Loucy (cell line): ENCODE data around the gene ARHGAP36.

Experiments used
- H2AFZ ChIP-seq: fragments of 200-600 bp; sonication (generic); 2 replicates; pipeline ENCODE4 v1.6.0; 2016; ENCODE audit warnings: antibody characterized with exemption, mild to moderate bottlenecking, low read length, moderate library complexity
- H3F3A ChIP-seq: fragments of 200-600 bp; 2 replicates; pipeline ENCODE4 v1.6.0; 2016; ENCODE audit warnings: antibody characterized with exemption, low read depth, mild to moderate bottlenecking
- H3K27me3 ChIP-seq: fragments of 200-600 bp; sonication (generic); 2 replicates; pipeline ENCODE4 v1.6.1; 2014; ENCODE audit warnings: low read length, mild to moderate bottlenecking; ENCODE audit not compliant: insufficient read depth, poor library complexity, severe bottlenecking
- H3K36me3 ChIP-seq: fragments of 200-600 bp; sonication (generic); 2 replicates; pipeline ENCODE4 v1.6.1; 2016; ENCODE audit warnings: low read length; ENCODE audit not compliant: insufficient read depth
- H3K4me1 ChIP-seq: fragments of 200-600 bp; sonication (generic); 2 replicates; pipeline ENCODE4 v1.5.1; 2014; ENCODE audit warnings: low read length, mild to moderate bottlenecking; ENCODE audit not compliant: insufficient read depth, poor library complexity, severe bottlenecking
- H3K4me2 ChIP-seq: fragments of 200-600 bp; sonication (generic); 2 replicates; pipeline ENCODE4 v1.6.0; 2014; ENCODE audit warnings: antibody characterized with exemption, low read length, low read depth, mild to moderate bottlenecking; ENCODE audit not compliant: poor library complexity, severe bottlenecking
- H3K4me3 ChIP-seq: fragments of 200-600 bp; sonication (generic); 2 replicates; pipeline ENCODE4 v1.5.1; 2014; ENCODE audit warnings: low read length, mild to moderate bottlenecking, mixed read lengths; ENCODE audit not compliant: poor library complexity, severe bottlenecking
- H3K79me2 ChIP-seq: fragments of 200-600 bp; sonication (generic); 2 replicates; pipeline ENCODE4 v1.6.1; 2014; ENCODE audit warnings: low read length; ENCODE audit not compliant: insufficient read depth
- H3K9ac ChIP-seq: fragments of 200-600 bp; sonication (generic); 2 replicates; pipeline ENCODE4 v1.6.0; 2014; ENCODE audit warnings: mild to moderate bottlenecking, low read depth, low read length, moderate library complexity; ENCODE audit not compliant: poor library complexity, severe bottlenecking
- H3K9me2 ChIP-seq: fragments of 200-600 bp; sonication (generic); replicated peaks from 2 replicates; pipeline ENCODE4 v1.6.1; 2016; ENCODE audit warnings: low read depth, low read length, mixed read lengths
- H3K9me3 ChIP-seq: fragments of 200-600 bp; sonication (generic); 2 replicates; pipeline ENCODE4 v1.6.1; 2014; ENCODE audit warnings: mild to moderate bottlenecking, antibody characterized with exemption, low read length, low read depth; ENCODE audit not compliant: insufficient read depth
- H4K20me1 ChIP-seq: fragments of 200-600 bp; sonication (generic); 2 replicates; pipeline ENCODE4 v1.6.0; 2014; ENCODE audit warnings: antibody characterized with exemption, low read length, mild to moderate bottlenecking; ENCODE audit not compliant: insufficient read depth, poor library complexity, severe bottlenecking
- EZH2phosphoT487 ChIP-seq: fragments of 200-600 bp; IDR thresholded peaks from 2 replicates; pipeline ENCODE4 v1.6.1; 2018; ENCODE audit warnings: antibody characterized with exemption, mild to moderate bottlenecking, moderate library complexity, borderline replicate concordance
- TF ChIP-seq, protein P1 (sequence below): fragments of 200-600 bp; sonication (generic); conservative IDR thresholded peaks from 2 replicates; pipeline ENCODE4 v1.5.1; 2014; ENCODE audit warnings: mild to moderate bottlenecking, antibody characterized with exemption, low read length

ARHGAP36 gene

GRCh38 chrX:131067216-131067615 lies 9.1 kb downstream of the ARHGAP36 start:
- no peak overlapping the region for H3K4me2 ChIP-seq
- H3K4me1 ChIP-seq, result no peaks in the 10 kb centered on the region
- H3K9ac ChIP-seq, result no peak overlapping the region
- TF ChIP-seq, protein P1, sequence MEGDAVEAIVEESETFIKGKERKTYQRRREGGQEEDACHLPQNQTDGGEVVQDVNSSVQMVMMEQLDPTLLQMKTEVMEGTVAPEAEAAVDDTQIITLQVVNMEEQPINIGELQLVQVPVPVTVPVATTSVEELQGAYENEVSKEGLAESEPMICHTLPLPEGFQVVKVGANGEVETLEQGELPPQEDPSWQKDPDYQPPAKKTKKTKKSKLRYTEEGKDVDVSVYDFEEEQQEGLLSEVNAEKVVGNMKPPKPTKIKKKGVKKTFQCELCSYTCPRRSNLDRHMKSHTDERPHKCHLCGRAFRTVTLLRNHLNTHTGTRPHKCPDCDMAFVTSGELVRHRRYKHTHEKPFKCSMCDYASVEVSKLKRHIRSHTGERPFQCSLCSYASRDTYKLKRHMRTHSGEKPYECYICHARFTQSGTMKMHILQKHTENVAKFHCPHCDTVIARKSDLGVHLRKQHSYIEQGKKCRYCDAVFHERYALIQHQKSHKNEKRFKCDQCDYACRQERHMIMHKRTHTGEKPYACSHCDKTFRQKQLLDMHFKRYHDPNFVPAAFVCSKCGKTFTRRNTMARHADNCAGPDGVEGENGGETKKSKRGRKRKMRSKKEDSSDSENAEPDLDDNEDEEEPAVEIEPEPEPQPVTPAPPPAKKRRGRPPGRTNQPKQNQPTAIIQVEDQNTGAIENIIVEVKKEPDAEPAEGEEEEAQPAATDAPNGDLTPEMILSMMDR, result no peak
- no peak for TF ChIP-seq EZH2phosphoT487
- no peak overlapping the region for H3K4me3 ChIP-seq
- H3K36me3 ChIP-seq, result no peaks in the 10 kb centered on the region
- no peaks in the 10 kb centered on the region for H3K79me2 ChIP-seq
- no peaks in the 10 kb centered on the region for H4K20me1 ChIP-seq
- H2AFZ ChIP-seq, result no peak overlapping the region
- H3K9me2 ChIP-seq, result no peaks in the 10 kb centered on the region
- no peaks in the 10 kb centered on the region for H3K9me3 ChIP-seq
- no peaks in the 10 kb centered on the region for H3K27me3 ChIP-seq
- no peaks in the 10 kb centered on the region for H3F3A ChIP-seq

DNA sequence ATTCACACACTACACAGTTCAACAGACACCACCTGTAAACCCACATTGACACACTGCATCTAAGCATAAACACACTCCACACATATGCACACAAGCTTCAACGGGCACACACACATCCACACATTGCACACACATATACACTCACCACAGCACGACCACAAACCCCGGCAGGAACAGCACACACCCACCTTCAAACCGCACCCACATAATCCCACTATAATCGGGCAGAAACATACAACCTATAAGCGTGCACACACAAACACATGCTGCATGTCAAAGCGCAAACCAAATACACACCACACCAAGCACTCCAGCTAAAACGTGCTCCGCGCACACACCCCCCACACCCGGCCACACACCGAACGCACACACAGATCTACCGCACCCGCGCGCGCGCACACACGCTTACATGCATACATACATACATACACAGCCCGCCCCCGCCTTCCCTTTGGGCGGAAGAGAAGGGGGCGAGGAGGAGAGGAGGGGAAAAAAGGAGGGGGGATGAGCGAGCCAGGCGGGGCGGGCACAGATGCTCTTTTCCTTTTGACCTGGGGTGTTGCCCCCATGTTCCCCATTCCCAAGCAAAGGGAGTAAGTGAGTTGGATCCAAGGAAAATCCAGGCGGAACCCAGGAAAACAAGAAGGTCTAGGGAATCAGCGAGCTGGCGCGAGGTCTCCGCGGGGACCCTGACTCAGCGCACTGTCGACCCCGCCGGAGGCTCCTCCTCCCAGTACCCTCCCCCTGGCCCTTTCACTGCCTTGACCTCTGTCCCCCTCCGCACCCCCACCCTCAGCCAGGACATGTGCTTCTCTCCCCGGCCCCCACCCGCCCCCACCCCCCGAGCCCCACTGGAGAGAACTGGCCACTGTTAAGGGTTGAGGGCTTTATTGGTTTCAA lies 9.9 kb downstream of the ARHGAP36 start:
- Histone ChIP-seq H3K4me2 (no peak overlapping the region), H3K9ac (no peak overlapping the region), H3K4me1 (no peaks in the 10 kb centered on the region), H3K36me3 (no peaks in the 10 kb centered on the region), H3K9me2 (no peaks in the 10 kb centered on the region), H3K27me3 (no peaks in the 10 kb centered on the region), H2AFZ (no peak overlapping the region), H4K20me1 (no peaks in the 10 kb centered on the region), H3F3A (no peaks in the 10 kb centered on the region), H3K79me2 (no peaks in the 10 kb centered on the region), H3K9me3 (no peaks in the 10 kb centered on the region), H3K4me3 (no peak overlapping the region)
- TF ChIP-seq, protein P1, result no peak
- no peak for TF ChIP-seq EZH2phosphoT487

DNA sequence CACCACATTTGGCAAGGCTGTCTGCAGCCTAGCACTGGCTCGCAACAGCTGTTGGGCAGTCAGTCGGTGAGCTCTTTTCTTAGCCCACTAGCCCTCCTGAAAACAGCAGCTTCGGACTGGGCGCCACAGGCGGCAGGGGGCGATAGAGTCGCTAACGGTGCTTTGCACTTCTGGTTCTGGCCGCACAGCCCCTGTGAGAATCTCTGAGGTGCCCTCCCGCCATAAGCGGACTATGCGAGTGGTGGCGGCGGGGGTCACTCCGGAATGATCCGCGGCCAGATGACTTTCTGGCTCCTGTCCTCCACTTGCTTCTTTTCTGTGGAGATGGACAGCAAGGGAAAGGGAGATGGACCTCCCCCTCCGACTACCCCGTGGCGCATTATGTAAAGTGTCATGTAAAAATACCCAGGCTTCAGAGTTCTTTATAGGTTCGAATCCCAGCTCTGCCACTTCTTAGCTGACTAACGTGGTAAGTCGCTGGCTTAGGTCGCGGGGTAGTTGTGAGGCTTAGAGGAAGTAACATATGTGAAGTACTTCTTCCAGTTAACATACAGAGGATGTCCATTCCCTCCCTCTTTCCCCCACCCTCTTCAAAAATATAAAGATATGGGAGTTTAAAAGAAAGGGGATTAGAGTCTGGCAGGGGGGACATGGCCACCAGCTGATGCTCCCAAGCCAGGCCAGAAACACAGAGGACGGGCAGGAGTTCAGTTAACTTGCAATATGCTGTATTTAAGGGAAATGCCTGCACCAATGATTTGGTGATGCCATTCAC lies 11.0 kb downstream of the ARHGAP36 start:
- Histone ChIP-seq H3K36me3 (no peaks in the 10 kb centered on the region), H3K9me2 (no peaks in the 10 kb centered on the region), H3K79me2 (no peaks in the 10 kb centered on the region), H2AFZ (no peak overlapping the region), H3K9me3 (no peaks in the 10 kb centered on the region), H3K9ac (no peak overlapping the region), H3K4me3 (no peak overlapping the region), H3K4me2 (no peak overlapping the region), H3F3A (no peaks in the 10 kb centered on the region), H3K27me3 (no peaks in the 10 kb centered on the region), H3K4me1 (no peaks in the 10 kb centered on the region), H4K20me1 (no peaks in the 10 kb centered on the region)
- no peak for TF ChIP-seq EZH2phosphoT487
- TF ChIP-seq, protein P1, result no peak
